ENCODE data around the gene ASIC4. TPM values are rescaled to one million over a fixed set of nuclear protein-coding genes. Genes with fewer than 3 reads are reported as not detected.

Gene ASIC4
- polyA plus RNA-seq, 1 experiment, result not detected

DNA sequence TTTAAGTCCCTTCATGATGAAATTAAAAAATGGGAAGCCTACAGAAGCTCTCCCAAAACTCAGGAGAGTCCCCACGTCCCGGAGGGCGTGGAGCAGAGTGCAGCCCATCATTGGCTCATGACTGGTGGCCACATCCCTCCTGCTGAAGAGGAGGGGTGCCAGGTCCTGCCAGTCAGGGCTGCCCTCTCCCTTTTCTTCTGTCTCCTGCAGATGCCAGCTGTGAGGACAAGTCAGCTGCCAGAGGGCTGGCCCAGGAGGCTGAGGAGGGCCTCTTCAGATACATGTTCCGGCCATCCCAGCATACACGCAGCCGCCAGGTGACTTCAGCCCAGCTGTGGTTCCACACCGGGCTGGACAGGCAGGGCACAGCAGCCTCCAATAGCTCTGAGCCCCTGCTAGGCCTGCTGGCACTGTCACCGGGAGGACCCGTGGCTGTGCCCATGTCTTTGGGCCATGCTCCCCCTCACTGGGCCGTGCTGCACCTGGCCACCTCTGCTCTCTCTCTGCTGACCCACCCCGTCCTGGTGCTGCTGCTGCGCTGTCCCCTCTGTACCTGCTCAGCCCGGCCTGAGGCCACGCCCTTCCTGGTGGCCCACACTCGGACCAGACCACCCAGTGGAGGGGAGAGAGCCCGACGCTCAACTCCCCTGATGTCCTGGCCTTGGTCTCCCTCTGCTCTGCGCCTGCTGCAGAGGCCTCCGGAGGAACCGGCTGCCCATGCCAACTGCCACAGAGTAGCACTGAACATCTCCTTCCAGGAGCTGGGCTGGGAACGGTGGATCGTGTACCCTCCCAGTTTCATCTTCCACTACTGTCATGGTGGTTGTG, 60.4 kb downstream of the ASIC4 start:
- DNase-seq (ENCODE audit: low read depth, low spot score), result no peak
- no peak overlapping the region for H3K27ac ChIP-seq (ENCODE audit: low read depth, low read length)
- H3K4me3 ChIP-seq (ENCODE audit: low read depth, low read length), result no peak overlapping the region
- TF ChIP-seq, protein P1, sequence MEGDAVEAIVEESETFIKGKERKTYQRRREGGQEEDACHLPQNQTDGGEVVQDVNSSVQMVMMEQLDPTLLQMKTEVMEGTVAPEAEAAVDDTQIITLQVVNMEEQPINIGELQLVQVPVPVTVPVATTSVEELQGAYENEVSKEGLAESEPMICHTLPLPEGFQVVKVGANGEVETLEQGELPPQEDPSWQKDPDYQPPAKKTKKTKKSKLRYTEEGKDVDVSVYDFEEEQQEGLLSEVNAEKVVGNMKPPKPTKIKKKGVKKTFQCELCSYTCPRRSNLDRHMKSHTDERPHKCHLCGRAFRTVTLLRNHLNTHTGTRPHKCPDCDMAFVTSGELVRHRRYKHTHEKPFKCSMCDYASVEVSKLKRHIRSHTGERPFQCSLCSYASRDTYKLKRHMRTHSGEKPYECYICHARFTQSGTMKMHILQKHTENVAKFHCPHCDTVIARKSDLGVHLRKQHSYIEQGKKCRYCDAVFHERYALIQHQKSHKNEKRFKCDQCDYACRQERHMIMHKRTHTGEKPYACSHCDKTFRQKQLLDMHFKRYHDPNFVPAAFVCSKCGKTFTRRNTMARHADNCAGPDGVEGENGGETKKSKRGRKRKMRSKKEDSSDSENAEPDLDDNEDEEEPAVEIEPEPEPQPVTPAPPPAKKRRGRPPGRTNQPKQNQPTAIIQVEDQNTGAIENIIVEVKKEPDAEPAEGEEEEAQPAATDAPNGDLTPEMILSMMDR (IDR thresholded peaks at IDR 0.05; ENCODE audit: low read depth, low read length), result no peak
- POLR2A ChIA-PET, result interaction anchor here (0.6 to 1.4 kb wide), 3 partner anchors 23 to 79 kb away, joined by 3 to 6 read pairs (median 4); partner anchors contain the start of gene STK11IP
- CTCF ChIA-PET, result interaction anchor here (1.0 to 3.9 kb wide), 2 partner anchors 14 to 15 kb away, joined by 3 to 20 read pairs; no protein-coding TSS in a partner anchor
- H3K27me3 ChIP-seq (ENCODE audit: control insufficient read depth, insufficient read depth, low read length), result peaks cover 36% of the 10 kb centered on the region
- no peaks in the 10 kb centered on the region for H3K9me3 ChIP-seq (ENCODE audit: control insufficient read depth, insufficient read depth, low read length)

DNA sequence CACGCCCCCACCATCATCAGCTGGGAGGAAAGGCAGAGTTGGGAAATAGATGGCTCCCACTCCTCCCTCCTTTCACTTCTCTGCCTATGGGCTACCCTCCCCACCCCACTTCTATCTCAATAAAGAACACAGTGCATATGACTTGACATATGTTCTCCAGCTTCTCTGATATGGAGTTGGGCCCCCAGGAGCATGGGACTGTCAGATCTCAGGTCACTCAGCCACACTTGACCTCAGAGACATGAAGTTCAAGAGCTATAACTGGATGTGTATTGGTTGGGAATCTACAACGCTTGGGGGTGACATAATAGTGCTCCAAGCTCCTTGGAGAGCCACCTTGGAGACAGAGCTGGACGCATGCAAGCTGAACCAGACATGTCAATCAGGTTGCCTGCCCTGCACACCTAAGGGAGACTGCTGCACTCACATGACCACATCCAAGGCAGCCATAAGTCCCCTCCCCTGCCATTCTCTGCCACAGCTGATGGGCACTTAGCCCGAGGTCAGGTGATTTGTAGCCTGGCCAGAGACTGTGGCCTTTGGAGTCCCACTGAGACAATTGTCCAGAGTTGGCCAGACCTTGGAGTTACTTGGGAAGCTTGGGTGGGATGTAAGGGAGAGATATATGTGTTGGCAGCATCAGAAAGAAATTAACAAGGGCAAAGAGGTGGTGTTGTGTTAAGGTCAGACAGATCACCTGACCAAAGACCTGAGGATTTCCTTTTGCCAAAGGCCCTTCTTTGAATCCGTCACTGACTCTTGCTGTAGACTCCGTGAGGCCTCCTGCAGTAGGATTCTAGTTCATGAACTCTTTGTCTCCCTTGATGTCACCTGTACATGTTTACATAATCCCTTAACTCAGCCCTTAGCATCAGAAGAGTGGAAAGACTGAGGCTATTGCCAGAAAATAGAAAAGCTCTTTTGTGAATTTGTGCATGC, 61.6 kb downstream of the ASIC4 start:
- POLR2A ChIA-PET, result no interaction called here
- CTCF ChIA-PET, result interaction anchor here (3.9 kb wide), 1 partner anchor 16 kb away, joined by 20 read pairs; no protein-coding TSS in a partner anchor
- TF ChIP-seq, protein P1 (IDR thresholded peaks at IDR 0.05; ENCODE audit: low read depth, low read length), result no peak

DNA sequence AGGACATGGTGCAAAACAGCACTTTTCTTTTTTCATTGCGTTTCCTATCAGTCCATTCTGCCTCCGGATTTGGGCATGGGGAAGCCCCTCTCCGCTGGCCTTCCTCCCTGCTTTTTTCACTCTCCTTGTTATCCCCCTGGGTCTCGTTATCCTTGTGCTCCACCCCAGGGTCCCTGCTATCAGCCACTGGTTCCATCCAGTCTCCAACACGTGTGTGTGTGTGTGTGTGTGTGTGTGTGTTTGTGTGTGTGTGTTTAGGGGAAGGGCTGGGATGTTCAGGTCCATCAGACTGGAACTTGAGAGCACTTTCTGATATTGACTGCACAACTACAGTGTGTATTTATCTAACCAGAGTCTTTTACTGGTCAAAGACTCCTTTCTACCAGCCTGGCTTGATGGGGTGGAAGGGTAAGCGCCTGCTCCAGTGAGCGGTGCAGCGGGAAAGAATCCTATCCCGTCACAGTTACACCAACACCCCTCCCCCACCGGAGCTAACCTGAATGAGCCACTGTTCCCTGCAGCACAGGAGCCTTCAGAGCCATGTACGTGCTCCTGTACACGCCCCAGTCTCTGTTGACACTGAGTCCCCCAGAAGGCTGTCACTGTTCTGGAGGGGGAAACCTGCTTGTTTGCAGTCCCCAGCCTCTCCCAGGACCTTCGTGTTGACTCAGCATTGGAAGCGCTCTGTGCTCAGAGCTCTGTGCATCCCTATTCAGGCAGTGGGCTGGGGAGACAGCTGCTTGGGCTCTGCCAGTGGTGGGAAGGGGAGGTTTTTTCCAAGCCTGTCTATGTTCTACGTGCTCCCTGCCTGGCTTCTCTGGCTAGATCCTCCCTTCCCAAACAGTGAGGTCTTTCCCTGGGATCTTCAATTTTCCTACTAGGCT, 62.5 kb downstream of the ASIC4 start:
- Histone ChIP-seq H3K27ac (ENCODE audit: low read depth, low read length) (no peak overlapping the region), H3K9me3 (ENCODE audit: control insufficient read depth, insufficient read depth, low read length) (no peaks in the 10 kb centered on the region), H3K4me3 (ENCODE audit: low read depth, low read length) (no peak overlapping the region), H3K27me3 (ENCODE audit: control insufficient read depth, insufficient read depth, low read length) (peaks cover 36% of the 10 kb centered on the region)
- no peak for DNase-seq (ENCODE audit: low read depth, low spot score)
- POLR2A ChIA-PET, result no interaction called here
- TF ChIP-seq, protein P1 (IDR thresholded peaks at IDR 0.05; ENCODE audit: low read depth, low read length), result no peak
- CTCF ChIA-PET, result interaction anchor here (1.1 to 3.9 kb wide), 2 partner anchors 17 to 113 kb away, joined by 3 to 20 read pairs; no protein-coding TSS in a partner anchor

More for the DNA sequence above, 61.6 kb downstream of the ASIC4 start:
- Histone ChIP-seq H3K4me3 (ENCODE audit: low read depth, low read length) (no peak overlapping the region), H3K27ac (ENCODE audit: low read depth, low read length) (no peak overlapping the region), H3K9me3 (ENCODE audit: control insufficient read depth, insufficient read depth, low read length) (no peaks in the 10 kb centered on the region), H3K27me3 (ENCODE audit: control insufficient read depth, insufficient read depth, low read length) (peaks cover 36% of the 10 kb centered on the region)
- no peak for DNase-seq (ENCODE audit: low read depth, low spot score)

DNA sequence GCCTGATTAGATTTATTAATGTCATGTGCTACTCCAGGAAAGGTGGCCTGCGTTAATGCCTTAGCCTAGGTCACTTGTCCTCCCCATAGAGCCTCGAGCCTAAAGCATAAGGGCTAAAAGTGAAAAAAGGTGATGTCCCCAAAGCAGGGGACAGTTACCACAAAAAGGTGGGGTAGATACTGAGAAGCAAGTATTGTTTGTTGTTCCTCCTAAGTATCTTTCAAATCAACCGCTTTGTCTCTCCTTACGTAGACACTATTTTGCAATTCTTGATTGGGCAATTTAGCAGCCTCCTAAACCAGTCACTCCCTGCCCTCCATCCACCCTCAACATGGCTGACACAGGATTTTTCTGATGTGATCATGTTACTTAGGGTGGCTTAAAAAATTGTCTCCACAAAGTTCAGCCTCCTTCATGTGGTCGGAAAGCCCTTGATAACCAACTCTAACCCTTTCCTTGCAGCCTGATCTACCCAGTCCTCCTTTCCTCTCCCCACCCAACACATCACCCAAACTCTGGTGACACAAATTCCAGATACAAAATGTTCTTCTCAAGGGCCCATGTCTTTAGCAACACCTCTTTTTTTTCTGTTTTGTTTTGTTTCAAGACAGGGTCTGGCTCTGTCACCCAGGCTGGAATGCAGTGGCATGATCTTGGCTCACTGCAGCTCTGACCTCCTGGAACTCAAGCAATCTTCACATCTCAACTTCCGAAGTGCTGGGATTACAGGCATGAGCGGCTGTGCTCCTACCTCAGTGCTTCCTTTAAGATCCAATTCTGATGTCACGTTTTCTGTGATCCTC, 64.7 kb downstream of the ASIC4 start:
- no peak for DNase-seq (ENCODE audit: low read depth, low spot score)
- ChIA-PET CTCF (no interaction called here), POLR2A (no interaction called here)
- H3K27ac ChIP-seq (ENCODE audit: low read depth, low read length), result no peak overlapping the region
- no peaks in the 10 kb centered on the region for H3K9me3 ChIP-seq (ENCODE audit: control insufficient read depth, insufficient read depth, low read length)
- no peak overlapping the region for H3K4me3 ChIP-seq (ENCODE audit: low read depth, low read length)
- TF ChIP-seq, protein P1 (IDR thresholded peaks at IDR 0.05; ENCODE audit: low read depth, low read length), result no peak
- H3K27me3 ChIP-seq (ENCODE audit: control insufficient read depth, insufficient read depth, low read length), result peaks cover 34% of the 10 kb centered on the region

Data from AG04450 (cell line).